ENCODE results near the gene SYNGR1.

GRCh38 chr22:39429186-39429585 is 79.4 kb downstream of the SYNGR1 start:
- no peak for TF ChIP-seq CTCF (IDR thresholded peaks at IDR 0.05)
- TF ChIP-seq POLR2A (IDR thresholded peaks at IDR 0.05): no peak
